ENCODE results near the gene SETDB2. TPM values are rescaled to one million over a fixed set of nuclear protein-coding genes. Genes with fewer than 3 reads are reported as not detected.

The SETDB2 gene
- total and polyA plus RNA-seq, 2 of the 4 experiments (the other 2 are of a cell fraction): 4.3 to 5.7 TPM

- H3K9me1 ChIP-seq (ENCODE audit: insufficient read depth, low read length): no peaks in the 10 kb centered on the region; the same call in 1 of the 2 replicates
- H2AK9ac ChIP-seq (replicated peaks; ENCODE audit: low read depth, low read length, poor library complexity): no peak overlapping the region
- no peak overlapping the region for H3K18ac ChIP-seq (ENCODE audit: low read depth, low read length)
- no peak overlapping the region for H3K4me2 ChIP-seq (ENCODE audit: low read depth, low read length)
- H3K27ac ChIP-seq (ENCODE audit: insufficient read depth, low read length): no peak overlapping the region
- H3K4me3 ChIP-seq (ENCODE audit: insufficient read depth, low read depth, low read length): no peak overlapping the region
- no peak for TF ChIP-seq NFE2L2 (IDR thresholded peaks at IDR 0.05; ENCODE audit: low read depth, low read length)
- TF ChIP-seq RAD21 (IDR thresholded peaks at IDR 0.05; ENCODE audit: low read length): no peak
- no peak for TF ChIP-seq BHLHE40 (IDR thresholded peaks at IDR 0.05; ENCODE audit: low read depth, low read length)
- TF ChIP-seq FOS (IDR thresholded peaks at IDR 0.05; ENCODE audit: low read depth, low read length): no peak
- TF ChIP-seq POLR2A (IDR thresholded peaks at IDR 0.05; ENCODE audit: low read depth, low read length): no peak
- no peak for TF ChIP-seq CTCF (conservative IDR thresholded peaks at IDR 0.05; ENCODE audit: low read depth, low read length)
- no peak for TF ChIP-seq CHD1 (IDR thresholded peaks at IDR 0.05; ENCODE audit: low read depth, low read length)
- TF ChIP-seq MAFK (IDR thresholded peaks at IDR 0.05; ENCODE audit: low read depth, low read length): no peak
- no peak for TF ChIP-seq ELK1 (IDR thresholded peaks at IDR 0.05; ENCODE audit: borderline replicate concordance, low read depth, low read length)
- TF ChIP-seq RFX5 (IDR thresholded peaks at IDR 0.05; ENCODE audit: low read depth, low read length): no peak
- TF ChIP-seq MXI1 (IDR thresholded peaks at IDR 0.05; ENCODE audit: borderline replicate concordance, low read depth, low read length): no peak
- no peak for TF ChIP-seq RCOR1 (IDR thresholded peaks at IDR 0.05; ENCODE audit: insufficient replicate concordance, low read length)
- no peak for TF ChIP-seq USF2 (IDR thresholded peaks at IDR 0.05; ENCODE audit: low read depth, low read length)
- TF ChIP-seq MAZ (IDR thresholded peaks at IDR 0.05; ENCODE audit: borderline replicate concordance, low read depth, low read length): no peak
- no peak for TF ChIP-seq SMC3 (IDR thresholded peaks at IDR 0.05; ENCODE audit: low read depth, low read length)
- no peak for TF ChIP-seq CEBPB (IDR thresholded peaks at IDR 0.05; ENCODE audit: low read depth, low read length)
- H3K56ac ChIP-seq (ENCODE audit: extremely low read depth, insufficient read depth, low read length): no peak overlapping the region
- peaks cover 3% of the 10 kb centered on the region for H3K9me3 ChIP-seq (ENCODE audit: control insufficient read depth, insufficient read depth, low read length)
- H4K5ac ChIP-seq (ENCODE audit: low read depth, low read length): no peak overlapping the region
- H4K91ac ChIP-seq (ENCODE audit: insufficient read depth, low read depth, low read length): no peak overlapping the region
- no peaks in the 10 kb centered on the region for H3K36me3 ChIP-seq (ENCODE audit: control insufficient read depth, insufficient read depth, low read length)
- WGBS, 2 experiments (ENCODE audit: extremely low coverage in 2 of 2, insufficient read length in 1 of 2): 20% methylated on average over 1 of the region's 4 CpGs; no CpG with 5 or more reads in 1 of the 2 experiments
- no peaks in the 10 kb centered on the region for H3K79me1 ChIP-seq (ENCODE audit: low read depth in 1 of 2, low read length in 2 of 2)
- no TSS peak for BruUV-seq (replicated peaks)
- H3K23ac ChIP-seq (ENCODE audit: low read depth, low read length): 0 out of 2 replicates have a peak overlapping the region, but pooled peaks have one; percentile 16
- H4K8ac ChIP-seq (ENCODE audit: low read depth in 2 of 2, low read length in 2 of 2): no peak overlapping the region
- H4K20me1 ChIP-seq (ENCODE audit: insufficient read depth, low read length): no peaks in the 10 kb centered on the region
- H3K4ac ChIP-seq (ENCODE audit: low read depth, low read length): no peak overlapping the region
- H3K4me1 ChIP-seq (ENCODE audit: control insufficient read depth, insufficient read depth, low read length): no peaks in the 10 kb centered on the region
- no peak overlapping the region for H3K14ac ChIP-seq (replicated peaks; ENCODE audit: low read depth, low read length)
- H2AFZ ChIP-seq (replicated peaks; ENCODE audit: low read length, poor library complexity): no peak overlapping the region
- dilution Hi-C loops (cut with HindIII; ENCODE audit: low sequenced_read_pairs, unreplicated experiment): no loop called here
- no peak overlapping the region for H2AK5ac ChIP-seq (ENCODE audit: low read depth, low read length)
- ChIA-PET CTCF (no interaction called here), POLR2A (ENCODE audit: unreplicated experiment) (no interaction called here)
- H3K9ac ChIP-seq (ENCODE audit: low read depth, low read length): no peak overlapping the region
- H2BK15ac ChIP-seq (ENCODE audit: low read depth, low read length): no peak overlapping the region
- no peak overlapping the region for H2BK5ac ChIP-seq (ENCODE audit: low read depth, low read length, poor library complexity, severe bottlenecking)
- no peak overlapping the region for H2BK20ac ChIP-seq (ENCODE audit: low read depth, low read length)
- ATAC-seq (ENCODE audit: low read depth) (no peak), DNase-seq (no peak)
- intact Hi-C loops (cut with micrococcal nuclease): no loop called here
- H2BK120ac ChIP-seq (ENCODE audit: low read depth, low read length): no peak overlapping the region
- in situ Hi-C loops (cut with MboI; ENCODE audit: low sequenced_read_pairs): no loop called here
- no peaks in the 10 kb centered on the region for H3K27me3 ChIP-seq (ENCODE audit: control insufficient read depth, insufficient read depth, low read length)
Measured at GRCh38 chr13:49410006-49410405, 34.1 kb upstream of the SETDB2 start.

Data from IMR-90 (cell line).